ENCODE measurements around the gene STK39. TPM values are rescaled to one million over a fixed set of nuclear protein-coding genes. Genes with fewer than 3 reads are reported as not detected.
"Not testable (repeated sequence)": the region's sequence is repeated elsewhere in the genome, so short reads cannot be mapped to it uniquely, and the experiment has no call there.

Gene STK39
- total RNA-seq (2014; rRNA removed; shearing (Covaris generic)) = 21.9 and 27.4 TPM in 2 replicates

- DNase-seq (ENCODE audit: low read depth) = peak; percentile 81
Observed at GRCh38 chr2:168247341-168248261, at the start of gene STK39. Gene STK39, minus strand, starts transcription at chr2:168247595. Its CDS starts 160 bp downstream, at chr2:168247435.

GRCh38 chr2:168295051-168295450 lies 47.7 kb upstream of the STK39 start:
- no peak for DNase-seq (ENCODE audit: low read depth)

GRCh38 chr2:168294409-168294808 lies 47.0 kb upstream of the STK39 start:
- DNase-seq (ENCODE audit: low read depth) = no peak

GRCh38 chr2:168293766-168294165 lies 46.4 kb upstream of the STK39 start:
- peak; percentile 38 for DNase-seq (ENCODE audit: low read depth)

- no peak for DNase-seq (ENCODE audit: low read depth)
Observed at GRCh38 chr2:168290391-168290790, 43.0 kb upstream of the STK39 start.

- DNase-seq (ENCODE audit: low read depth) = no peak
Observed at GRCh38 chr2:168289880-168290279, 42.5 kb upstream of the STK39 start.

- no peak for DNase-seq (ENCODE audit: low read depth)
Observed at GRCh38 chr2:168286535-168286934, 39.1 kb upstream of the STK39 start.

GRCh38 chr2:168278424-168278888 lies 31.1 kb upstream of the STK39 start:
- DNase-seq (ENCODE audit: low read depth) = peak; percentile 85

- DNase-seq (ENCODE audit: low read depth) = no peak
Observed at GRCh38 chr2:168277276-168277675, 29.9 kb upstream of the STK39 start.

GRCh38 chr2:168272225-168272624 lies 24.8 kb upstream of the STK39 start:
- no peak for DNase-seq (ENCODE audit: low read depth)

- DNase-seq (ENCODE audit: low read depth) = not testable (repeated sequence)
Observed at GRCh38 chr2:168262926-168263325, 15.5 kb upstream of the STK39 start.

GRCh38 chr2:168256448-168256847 lies 9.1 kb upstream of the STK39 start:
- DNase-seq (ENCODE audit: low read depth) = no peak

- no peak for DNase-seq (ENCODE audit: low read depth)
Observed at GRCh38 chr2:168255866-168256265, 8.5 kb upstream of the STK39 start.

GRCh38 chr2:168255103-168255502 lies 7.7 kb upstream of the STK39 start:
- no peak for DNase-seq (ENCODE audit: low read depth)

GRCh38 chr2:168254158-168254935 lies 7.0 kb upstream of the STK39 start:
- DNase-seq (ENCODE audit: low read depth) = peak; percentile 36

- DNase-seq (ENCODE audit: low read depth) = no peak
Observed at GRCh38 chr2:168253379-168253778, 6.0 kb upstream of the STK39 start.

- DNase-seq (ENCODE audit: low read depth) = no peak
Observed at GRCh38 chr2:168252976-168253375, 5.6 kb upstream of the STK39 start.

- peak; percentile 73 for DNase-seq (ENCODE audit: low read depth)
Observed at GRCh38 chr2:168246483-168247340, 683 bp downstream of the STK39 start.

- no peak for DNase-seq (ENCODE audit: low read depth)
Observed at GRCh38 chr2:168246072-168246482, 1.3 kb downstream of the STK39 start.

- no peak for DNase-seq (ENCODE audit: low read depth)
Observed at GRCh38 chr2:168245074-168245825, 2.1 kb downstream of the STK39 start.

- DNase-seq (ENCODE audit: low read depth) = no peak
Observed at GRCh38 chr2:168244318-168244717, 3.1 kb downstream of the STK39 start.

Measured in RPMI7951 (cell line).